NOMO-1 (cell line): ENCODE data around the gene AIRE.
"Not testable (repeated sequence)": the region's sequence is repeated elsewhere in the genome, so short reads cannot be mapped to it uniquely, and the experiment has no call there.

Source experiments
- DNase-seq, 2 experiments: peaks; one replicate each; lab custom pipeline; 2025; ENCODE audit not compliant: unreplicated experiment in 2 of 2; lab: John Stamatoyannopoulos, UW

Gene AIRE

DNA sequence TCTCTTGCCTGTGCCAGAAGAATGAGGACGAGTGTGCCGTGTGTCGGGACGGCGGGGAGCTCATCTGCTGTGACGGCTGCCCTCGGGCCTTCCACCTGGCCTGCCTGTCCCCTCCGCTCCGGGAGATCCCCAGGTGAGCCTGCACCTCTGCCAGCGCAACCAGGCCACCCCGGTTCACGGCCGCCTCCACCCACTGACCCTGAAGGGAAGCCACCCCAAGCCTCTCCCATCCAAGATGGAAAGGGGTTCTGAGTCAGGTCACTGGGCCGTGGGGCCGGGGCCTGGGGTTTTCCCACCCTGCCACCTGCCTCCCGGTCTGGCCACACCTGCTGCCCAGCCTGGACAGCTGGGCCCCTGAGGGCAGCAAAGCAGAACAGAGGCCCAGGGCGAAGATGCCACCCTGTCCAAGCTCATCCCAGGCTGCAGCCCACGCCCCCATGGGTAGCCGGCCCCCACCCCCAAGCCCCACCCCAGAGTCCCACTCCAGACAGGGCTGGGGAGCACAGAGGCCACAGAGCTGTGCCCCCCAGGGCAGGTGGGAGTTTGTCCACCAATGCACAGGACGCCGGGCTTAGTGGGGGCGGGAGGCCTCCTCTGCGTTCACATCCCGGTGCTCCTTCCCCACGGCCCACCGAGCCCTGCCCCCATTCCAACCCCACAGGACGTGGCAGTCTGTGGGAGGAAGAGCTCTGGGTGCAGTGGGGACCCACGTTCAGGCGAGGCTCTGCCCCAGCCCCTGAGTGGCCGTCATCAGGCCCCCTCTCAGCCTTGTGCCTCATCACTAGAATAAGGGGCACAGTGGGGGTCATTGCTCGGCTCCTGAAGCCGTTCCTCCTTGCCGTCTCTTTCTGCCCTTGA lies 5.6 kb downstream of the AIRE start:
- no peak for DNase-seq

DNA sequence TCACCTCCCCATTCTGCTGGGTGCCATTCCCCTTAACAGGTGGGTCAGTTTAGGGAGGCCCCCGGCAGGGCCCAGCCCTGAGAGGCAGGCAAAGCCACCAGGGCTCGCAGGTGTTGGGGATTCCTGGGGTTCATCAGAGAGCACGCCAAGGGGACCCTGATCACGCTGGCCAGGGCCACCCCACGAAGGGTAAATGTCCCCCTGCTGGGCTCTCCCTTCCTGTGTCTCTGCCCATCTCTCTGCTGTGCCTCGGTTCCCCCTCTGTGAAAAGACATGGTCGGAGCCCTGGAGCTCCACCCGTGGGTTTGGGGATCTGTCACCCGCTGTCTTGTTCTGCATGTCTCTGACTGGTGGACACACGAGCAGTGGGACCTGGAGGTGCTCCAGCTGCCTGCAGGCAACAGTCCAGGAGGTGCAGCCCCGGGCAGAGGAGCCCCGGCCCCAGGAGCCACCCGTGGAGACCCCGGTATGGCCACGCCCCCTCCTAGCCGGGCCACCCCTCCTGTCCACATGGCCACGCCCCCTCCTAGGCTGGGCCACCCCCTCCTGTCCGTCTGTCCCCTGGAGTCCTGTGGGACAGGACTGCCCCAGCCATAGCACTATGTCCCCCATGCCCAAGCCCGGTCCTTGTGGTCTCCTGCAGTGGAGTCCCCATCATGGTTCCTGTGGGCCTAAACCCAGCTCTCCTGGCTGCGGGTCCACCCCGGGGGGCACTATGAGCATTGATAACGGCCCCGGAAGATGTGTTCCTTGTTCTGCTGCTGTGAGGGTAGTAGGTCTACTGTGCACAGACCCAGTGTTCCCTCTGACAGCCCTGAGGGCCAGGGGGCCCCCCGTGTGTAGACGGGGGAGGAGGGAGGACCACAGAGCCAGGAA lies 6.5 kb downstream of the AIRE start:
- DNase-seq: no peak

DNA sequence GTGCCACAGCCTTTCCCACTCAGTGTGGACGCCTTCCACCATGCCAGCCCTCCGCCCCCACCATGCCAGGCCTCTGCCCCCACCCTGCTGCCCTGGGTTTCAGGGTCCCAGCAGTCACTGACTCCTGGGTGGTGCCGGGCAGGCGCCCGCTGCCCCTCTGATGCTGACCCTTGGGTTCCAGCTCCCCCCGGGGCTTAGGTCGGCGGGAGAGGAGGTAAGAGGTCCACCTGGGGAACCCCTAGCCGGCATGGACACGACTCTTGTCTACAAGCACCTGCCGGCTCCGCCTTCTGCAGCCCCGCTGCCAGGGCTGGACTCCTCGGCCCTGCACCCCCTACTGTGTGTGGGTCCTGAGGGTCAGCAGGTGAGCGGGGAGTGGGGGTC lies 7.1 kb downstream of the AIRE start:
- no peak for DNase-seq

GRCh38 chr21:44293551-44294231 lies 8.0 kb downstream of the AIRE start:
- DNase-seq: no peak

DNA sequence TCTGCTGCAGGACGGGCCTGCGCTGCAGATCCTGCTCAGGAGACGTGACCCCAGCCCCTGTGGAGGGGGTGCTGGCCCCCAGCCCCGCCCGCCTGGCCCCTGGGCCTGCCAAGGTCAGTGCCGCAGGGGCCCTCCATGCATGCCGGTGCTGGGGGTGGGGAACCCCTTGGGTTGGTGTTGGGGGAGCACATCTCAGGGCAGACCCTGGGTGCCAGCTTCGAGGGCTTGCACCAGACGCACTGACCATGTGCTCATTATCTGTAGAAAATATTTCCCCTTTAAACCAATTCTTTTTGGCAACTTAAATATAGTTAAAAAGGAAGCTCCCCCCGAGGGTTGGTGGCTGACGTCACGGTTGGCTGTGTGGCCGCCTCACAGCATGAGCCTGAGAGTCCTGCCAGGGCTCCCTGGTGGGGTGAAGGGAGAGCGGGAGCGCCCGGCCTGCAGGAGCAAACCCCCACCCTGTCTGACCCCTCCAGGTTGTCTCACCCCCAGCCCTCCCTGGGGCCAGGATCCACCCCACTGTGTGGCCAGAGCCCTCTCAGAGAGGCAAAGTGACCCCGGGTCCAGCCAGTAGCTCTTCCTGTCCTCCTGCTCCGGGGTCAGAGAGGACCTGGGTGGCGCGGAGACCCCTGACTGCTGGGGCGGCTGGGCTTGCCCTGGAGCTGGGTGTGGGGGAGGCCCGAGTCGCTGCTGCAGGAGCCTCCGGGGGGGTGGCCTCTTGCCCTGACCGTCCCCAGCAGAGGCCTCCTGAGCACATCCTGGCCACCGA lies 8.9 kb downstream of the AIRE start:
- no peak for DNase-seq

- no peak for DNase-seq
Observed at GRCh38 chr21:44295163-44295573, 9.5 kb downstream of the AIRE start.

GRCh38 chr21:44295646-44296045 lies 10.0 kb downstream of the AIRE start:
- no peak for DNase-seq

DNA sequence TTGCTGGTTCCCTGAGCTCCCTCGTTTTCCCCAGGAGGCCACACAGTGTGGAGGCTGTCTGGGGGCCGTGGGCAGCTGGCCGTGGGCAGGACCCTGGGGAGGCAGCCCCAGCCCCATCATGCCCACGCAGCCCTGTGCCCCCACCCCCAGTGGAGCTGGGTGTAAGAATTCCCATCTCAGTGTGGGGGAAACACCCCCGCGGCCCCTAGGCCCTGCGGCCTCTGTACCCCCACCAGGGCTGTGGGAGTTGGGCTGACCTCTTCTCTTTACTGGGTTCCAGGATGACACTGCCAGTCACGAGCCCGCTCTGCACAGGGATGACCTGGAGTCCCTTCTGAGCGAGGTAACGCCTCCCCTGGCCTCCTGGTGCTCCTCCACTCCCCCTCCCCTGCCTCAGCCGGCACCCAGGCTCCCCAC lies 10.4 kb downstream of the AIRE start:
- DNase-seq: no peak

DNA sequence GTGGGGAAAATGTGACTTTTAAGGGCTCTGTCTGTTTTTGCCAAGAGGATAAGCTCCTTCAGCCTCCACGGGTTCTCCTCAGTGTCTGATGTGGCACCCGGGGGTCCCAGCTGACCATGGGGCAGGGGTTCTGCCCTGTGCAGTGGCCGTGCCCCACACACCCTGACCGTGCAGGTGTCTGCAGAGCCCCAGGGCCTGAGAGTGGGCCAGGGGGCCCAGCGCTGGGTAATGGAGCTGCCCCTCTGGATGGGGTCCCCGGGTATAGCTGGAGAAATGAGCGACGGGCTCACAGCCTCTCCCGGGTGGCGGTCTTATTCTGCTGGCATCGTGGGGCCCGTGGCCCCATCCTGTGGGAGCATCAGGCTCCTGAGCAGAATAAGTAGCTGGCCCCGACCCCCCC lies 11.2 kb downstream of the AIRE start:
- DNase-seq: no peak

DNA sequence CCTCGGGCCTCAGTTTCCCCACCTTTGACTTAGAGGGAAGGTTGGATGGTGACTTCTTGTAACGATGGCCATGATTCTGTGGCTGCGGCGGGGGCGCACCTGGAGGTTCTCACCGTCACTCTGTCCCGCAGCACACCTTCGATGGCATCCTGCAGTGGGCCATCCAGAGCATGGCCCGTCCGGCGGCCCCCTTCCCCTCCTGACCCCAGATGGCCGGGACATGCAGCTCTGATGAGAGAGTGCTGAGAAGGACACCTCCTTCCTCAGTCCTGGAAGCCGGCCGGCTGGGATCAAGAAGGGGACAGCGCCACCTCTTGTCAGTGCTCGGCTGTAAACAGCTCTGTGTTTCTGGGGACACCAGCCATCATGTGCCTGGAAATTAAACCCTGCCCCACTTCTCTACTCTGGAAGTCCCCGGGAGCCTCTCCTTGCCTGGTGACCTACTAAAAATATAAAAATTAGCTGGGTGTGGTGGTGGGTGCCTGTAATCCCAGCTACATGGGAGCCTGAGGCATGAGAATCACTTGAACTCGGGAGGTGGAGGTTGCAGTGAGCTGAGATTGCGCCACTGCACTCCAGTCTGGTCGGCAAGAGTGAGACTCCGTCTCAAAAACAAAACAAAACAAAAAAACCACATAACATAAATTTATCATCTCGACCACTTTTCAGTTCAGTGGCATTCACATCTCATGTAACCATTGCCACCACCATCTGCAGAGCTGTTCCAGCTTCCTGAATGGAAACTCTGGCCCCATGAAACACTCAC lies 12.0 kb downstream of the AIRE start:
- DNase-seq: peak; percentile 68 to 79

- DNase-seq: peak in 1 of 2 experiments; percentile 7
Observed at GRCh38 chr21:44298301-44298700, 12.6 kb downstream of the AIRE start.

DNA sequence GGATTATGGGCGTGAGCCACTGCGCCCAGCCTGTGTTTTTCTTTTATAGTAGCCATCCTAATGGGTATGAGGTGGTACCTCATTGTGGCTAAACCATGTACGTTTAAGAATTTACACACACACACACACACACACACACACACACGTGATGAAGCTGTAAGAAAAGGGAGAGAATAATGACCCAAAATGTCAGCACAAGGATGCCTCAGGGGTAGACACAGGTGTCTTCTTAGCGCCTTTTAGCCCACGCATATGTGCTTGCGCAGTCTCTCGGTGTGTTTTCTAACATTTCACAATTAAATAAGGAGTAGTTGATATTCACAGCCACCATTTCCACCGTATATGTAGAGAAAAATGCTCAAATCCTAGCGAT lies 13.4 kb downstream of the AIRE start:
- peak; percentile 49 to 72 for DNase-seq

GRCh38 chr21:44299458-44300261 lies 14.0 kb downstream of the AIRE start, which contains the start of gene PFKL:
Gene PFKL, plus strand, starts transcription at chr21:44300053. Its CDS starts 53 bp downstream, at chr21:44300106.
- peak; percentile 73 to 86 for DNase-seq

DNA sequence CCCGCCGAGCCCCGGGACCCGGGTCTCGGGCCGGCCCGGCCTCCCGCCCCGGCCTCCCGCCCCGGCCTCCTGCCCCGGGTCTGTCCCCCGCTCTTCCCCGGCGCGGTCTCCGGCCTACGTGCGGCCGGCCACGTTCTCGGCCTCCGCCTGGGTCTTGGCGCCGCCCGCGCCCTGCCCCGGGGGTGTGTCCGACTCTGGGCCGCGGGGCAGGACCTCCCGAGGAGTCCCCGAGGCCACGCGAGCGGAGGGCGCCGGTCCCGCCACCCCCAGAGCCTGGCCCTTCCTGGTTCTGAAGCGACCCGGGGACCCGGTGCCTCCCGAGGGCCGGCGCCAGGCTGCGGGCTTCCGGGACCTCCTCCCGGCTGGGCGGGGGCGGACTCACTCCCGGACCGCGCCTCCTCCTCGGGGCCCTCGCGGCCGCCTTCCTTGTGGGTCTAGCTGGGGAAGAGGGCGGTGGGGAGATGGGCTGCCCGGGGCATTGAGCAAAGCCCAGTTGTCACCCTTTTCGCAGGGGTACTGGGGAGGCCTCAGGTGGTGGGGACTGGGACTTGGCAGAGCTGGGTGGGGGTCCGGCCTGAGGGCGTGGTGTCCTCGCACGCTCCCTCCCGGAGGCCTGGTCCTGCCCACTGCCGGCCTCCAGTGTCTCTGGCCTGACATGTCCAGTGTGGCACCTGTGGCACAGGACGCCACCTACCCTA lies 14.7 kb downstream of the AIRE start:
- peak; percentile 25 to 55 for DNase-seq

DNA sequence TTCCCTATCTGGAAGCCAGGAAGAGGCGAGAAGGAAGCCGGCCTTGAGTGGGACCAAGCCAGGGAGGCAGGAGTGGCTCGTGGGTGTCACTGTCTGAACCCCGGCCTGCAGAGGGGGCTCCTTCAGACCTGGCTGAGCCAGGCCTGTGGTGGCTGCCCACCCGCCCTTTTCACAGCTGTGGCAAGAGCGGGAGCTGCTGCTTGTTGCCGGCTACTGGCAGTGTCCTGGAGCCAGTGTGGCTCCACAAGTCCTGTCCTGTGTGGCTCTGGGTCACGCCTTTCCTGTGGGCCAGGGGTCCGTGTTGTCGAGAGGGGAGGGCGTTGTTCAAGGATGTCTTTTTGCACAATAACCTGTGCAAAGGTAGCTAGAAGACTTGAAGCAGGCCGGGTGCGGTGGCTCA lies 15.5 kb downstream of the AIRE start:
- no peak for DNase-seq

GRCh38 chr21:44301961-44302406 lies 16.3 kb downstream of the AIRE start:
- no peak for DNase-seq

- DNase-seq: not testable (repeated sequence)
Observed at GRCh38 chr21:44302573-44303401, 17.1 kb downstream of the AIRE start.
